ENCODE data around the gene ZRANB2.

ZRANB2 gene

GRCh38 chr1:71019233-71019969 is 61.4 kb downstream of the ZRANB2 start:
- H3K4me2 ChIP-seq (ENCODE audit: low read length), result no peak overlapping the region
- peaks cover 0 to 3% of the 10 kb centered on the region in 2 experiments for H3K4me1 ChIP-seq (ENCODE audit: control insufficient read depth in 1 of 2, insufficient read depth in 2 of 2, low read length in 2 of 2)
- no peak overlapping the region for H2BK5ac ChIP-seq (ENCODE audit: low read depth, low read length, poor library complexity)
- no peaks in the 10 kb centered on the region for H3K36me3 ChIP-seq (ENCODE audit: control insufficient read depth in 1 of 2, insufficient read depth in 2 of 2, low read length in 2 of 2)
- no peaks in the 10 kb centered on the region for H3K79me2 ChIP-seq (ENCODE audit: control insufficient read depth, insufficient read depth, low read length, poor library complexity)
- H4K12ac ChIP-seq (ENCODE audit: low read depth, low read length), result no peak overlapping the region
- no peak overlapping the region for H3K4me3 ChIP-seq (ENCODE audit: low read depth, low read length)
- H3K4ac ChIP-seq (ENCODE audit: low read depth, low read length), result no peak overlapping the region
- no peaks in the 10 kb centered on the region for H3K9me3 ChIP-seq (ENCODE audit: insufficient read depth, low read depth, low read length)
- H3K23ac ChIP-seq (ENCODE audit: low read length), result no peak overlapping the region
- H2AK5ac ChIP-seq (ENCODE audit: low read length), result no peak overlapping the region
- H3K18ac ChIP-seq (ENCODE audit: low read length), result no peak overlapping the region
- no peak overlapping the region for H4K91ac ChIP-seq (ENCODE audit: low read depth, low read length)
- no peak for DNase-seq
- no peak overlapping the region for H3K14ac ChIP-seq (ENCODE audit: low read length)
- no peaks in the 10 kb centered on the region for H3K27me3 ChIP-seq (ENCODE audit: insufficient read depth, low read length)
- no peak overlapping the region for H3K27ac ChIP-seq (ENCODE audit: low read depth, low read length)
- H2BK12ac ChIP-seq (ENCODE audit: low read length), result no peak overlapping the region
- H2AFZ ChIP-seq (ENCODE audit: insufficient read depth, low read length, poor library complexity), result no peak overlapping the region
- no peaks in the 10 kb centered on the region for H3K79me1 ChIP-seq (ENCODE audit: low read length)
- H2BK120ac ChIP-seq (ENCODE audit: insufficient read depth, low read length, poor library complexity), result no peak overlapping the region
- no peak overlapping the region for H3K9ac ChIP-seq (ENCODE audit: low read length)
- WGBS (ENCODE audit: extremely low coverage, insufficient coverage, insufficient read length), result no CpG with 5 or more reads among the region's 7 CpGs
- H4K8ac ChIP-seq (ENCODE audit: low read depth, low read length), result no peak overlapping the region

- Histone ChIP-seq H2BK120ac (ENCODE audit: insufficient read depth, low read length, poor library complexity) (no peak overlapping the region), H2BK12ac (ENCODE audit: low read length) (no peak overlapping the region), H4K12ac (ENCODE audit: low read depth, low read length) (no peak overlapping the region), H3K27me3 (ENCODE audit: insufficient read depth, low read length) (no peaks in the 10 kb centered on the region), H3K4me1 (ENCODE audit: control insufficient read depth in 1 of 2, insufficient read depth in 2 of 2, low read length in 2 of 2) (peaks cover 0 to 3% of the 10 kb centered on the region in 2 experiments), H3K4me2 (ENCODE audit: low read length) (no peak overlapping the region), H2AFZ (ENCODE audit: insufficient read depth, low read length, poor library complexity) (no peak overlapping the region), H3K23ac (ENCODE audit: low read length) (no peak overlapping the region), H2BK5ac (ENCODE audit: low read depth, low read length, poor library complexity) (no peak overlapping the region), H3K4ac (ENCODE audit: low read depth, low read length) (no peak overlapping the region), H2AK5ac (ENCODE audit: low read length) (no peak overlapping the region), H3K79me2 (ENCODE audit: control insufficient read depth, insufficient read depth, low read length, poor library complexity) (no peaks in the 10 kb centered on the region), H3K9me3 (ENCODE audit: insufficient read depth, low read depth, low read length) (no peaks in the 10 kb centered on the region), H4K8ac (ENCODE audit: low read depth, low read length) (no peak overlapping the region), H3K4me3 (ENCODE audit: low read depth, low read length) (no peak overlapping the region), H3K27ac (ENCODE audit: low read depth, low read length) (no peak overlapping the region), H3K36me3 (ENCODE audit: control insufficient read depth in 1 of 2, insufficient read depth in 2 of 2, low read length in 2 of 2) (no peaks in the 10 kb centered on the region), H3K79me1 (ENCODE audit: low read length) (no peaks in the 10 kb centered on the region), H3K9ac (ENCODE audit: low read length) (no peak overlapping the region), H3K14ac (ENCODE audit: low read length) (no peak overlapping the region), H4K91ac (ENCODE audit: low read depth, low read length) (no peak overlapping the region), H3K18ac (ENCODE audit: low read length) (no peak overlapping the region)
- no peak for DNase-seq
These were observed 62.0 kb downstream of the ZRANB2 start for GRCh38 chr1:71018791-71019190.

- Histone ChIP-seq H4K8ac (ENCODE audit: low read depth, low read length) (no peak overlapping the region), H3K27me3 (ENCODE audit: insufficient read depth, low read length) (no peaks in the 10 kb centered on the region), H2BK120ac (ENCODE audit: insufficient read depth, low read length, poor library complexity) (no peak overlapping the region), H3K4ac (ENCODE audit: low read depth, low read length) (no peak overlapping the region), H3K79me1 (ENCODE audit: low read length) (no peaks in the 10 kb centered on the region), H2AK5ac (ENCODE audit: low read length) (no peak overlapping the region), H4K91ac (ENCODE audit: low read depth, low read length) (no peak overlapping the region), H3K4me3 (ENCODE audit: low read depth, low read length) (no peak overlapping the region), H3K4me2 (ENCODE audit: low read length) (no peak overlapping the region), H3K23ac (ENCODE audit: low read length) (no peak overlapping the region), H3K4me1 (ENCODE audit: control insufficient read depth in 1 of 2, insufficient read depth in 2 of 2, low read length in 2 of 2) (peaks cover 0 to 3% of the 10 kb centered on the region in 2 experiments), H3K9me3 (ENCODE audit: insufficient read depth, low read depth, low read length) (no peaks in the 10 kb centered on the region), H2BK12ac (ENCODE audit: low read length) (no peak overlapping the region), H3K79me2 (ENCODE audit: control insufficient read depth, insufficient read depth, low read length, poor library complexity) (no peaks in the 10 kb centered on the region), H3K9ac (ENCODE audit: low read length) (no peak overlapping the region), H3K27ac (ENCODE audit: low read depth, low read length) (no peak overlapping the region), H2BK5ac (ENCODE audit: low read depth, low read length, poor library complexity) (no peak overlapping the region), H2AFZ (ENCODE audit: insufficient read depth, low read length, poor library complexity) (no peak overlapping the region), H3K18ac (ENCODE audit: low read length) (no peak overlapping the region), H3K36me3 (ENCODE audit: control insufficient read depth in 1 of 2, insufficient read depth in 2 of 2, low read length in 2 of 2) (no peaks in the 10 kb centered on the region), H3K14ac (ENCODE audit: low read length) (no peak overlapping the region), H4K12ac (ENCODE audit: low read depth, low read length) (no peak overlapping the region)
- WGBS (ENCODE audit: extremely low coverage, insufficient coverage, insufficient read length), result no CpG with 5 or more reads among the region's 5 CpGs
- no peak for DNase-seq
These were observed 65.1 kb downstream of the ZRANB2 start for GRCh38 chr1:71015745-71016144.

GRCh38 chr1:71014178-71014579 is 66.7 kb downstream of the ZRANB2 start:
- Histone ChIP-seq H4K91ac (ENCODE audit: low read depth, low read length) (no peak overlapping the region), H3K4ac (ENCODE audit: low read depth, low read length) (no peak overlapping the region), H2AK5ac (ENCODE audit: low read length) (no peak overlapping the region), H3K27me3 (ENCODE audit: insufficient read depth, low read length) (no peaks in the 10 kb centered on the region), H3K9ac (ENCODE audit: low read length) (no peak overlapping the region), H3K4me2 (ENCODE audit: low read length) (no peak overlapping the region), H3K4me1 (ENCODE audit: control insufficient read depth in 1 of 2, insufficient read depth in 2 of 2, low read length in 2 of 2) (peaks cover 0 to 3% of the 10 kb centered on the region in 2 experiments), H3K14ac (ENCODE audit: low read length) (no peak overlapping the region), H2AFZ (ENCODE audit: insufficient read depth, low read length, poor library complexity) (no peak overlapping the region), H2BK5ac (ENCODE audit: low read depth, low read length, poor library complexity) (no peak overlapping the region), H3K4me3 (ENCODE audit: low read depth, low read length) (no peak overlapping the region), H4K8ac (ENCODE audit: low read depth, low read length) (no peak overlapping the region), H2BK120ac (ENCODE audit: insufficient read depth, low read length, poor library complexity) (no peak overlapping the region), H3K18ac (ENCODE audit: low read length) (no peak overlapping the region), H3K9me3 (ENCODE audit: insufficient read depth, low read depth, low read length) (no peaks in the 10 kb centered on the region), H2BK12ac (ENCODE audit: low read length) (no peak overlapping the region), H3K79me1 (ENCODE audit: low read length) (no peaks in the 10 kb centered on the region), H4K12ac (ENCODE audit: low read depth, low read length) (no peak overlapping the region), H3K36me3 (ENCODE audit: control insufficient read depth in 1 of 2, insufficient read depth in 2 of 2, low read length in 2 of 2) (no peaks in the 10 kb centered on the region), H3K27ac (ENCODE audit: low read depth, low read length) (no peak overlapping the region), H3K79me2 (ENCODE audit: control insufficient read depth, insufficient read depth, low read length, poor library complexity) (no peaks in the 10 kb centered on the region), H3K23ac (ENCODE audit: low read length) (no peak overlapping the region)
- DNase-seq, result peak; percentile 59 to 91
- no CpG with 5 or more reads among the region's 1 CpG for whole genome bisulfite sequencing (ENCODE audit: extremely low coverage, insufficient coverage, insufficient read length)
